Germinal center (tissue), 1 donor: ENCODE measurements around the gene NUPR2.
"Not testable (repeated sequence)": the region's sequence is repeated elsewhere in the genome, so short reads cannot be mapped to it uniquely, and the experiment has no call there.

ENCODE experiments used
- DNase-seq: peaks from one replicate; pipeline ENCODE4 v3.0.0; 2012; ENCODE audit warnings: mixed read lengths, low spot score

The NUPR2 gene

GRCh38 chr7:56115852-56116538 lies at the start of gene NUPR2:
Gene NUPR2, minus strand, starts transcription at chr7:56116417. Its CDS starts 103 bp downstream, at chr7:56116314.
- DNase-seq: no peak

- no peak for DNase-seq
Measured at GRCh38 chr7:56157238-56157790, 41.1 kb upstream of the NUPR2 start.

GRCh38 chr7:56131062-56131461 lies 14.8 kb upstream of the NUPR2 start:
- DNase-seq: not testable (repeated sequence)

- no peak for DNase-seq
Measured at GRCh38 chr7:56127241-56127975, 11.2 kb upstream of the NUPR2 start.

GRCh38 chr7:56125831-56126230 lies 9.6 kb upstream of the NUPR2 start:
- no peak for DNase-seq

- DNase-seq: no peak
Measured at GRCh38 chr7:56124981-56125380, 8.8 kb upstream of the NUPR2 start.

GRCh38 chr7:56121440-56121839 lies 5.2 kb upstream of the NUPR2 start:
- no peak for DNase-seq

- DNase-seq: not testable (repeated sequence)
Measured at GRCh38 chr7:56112244-56112643, 4.0 kb downstream of the NUPR2 start.

- no peak for DNase-seq
Measured at GRCh38 chr7:56110611-56111010, 5.6 kb downstream of the NUPR2 start.

GRCh38 chr7:56107954-56108258 lies 8.3 kb downstream of the NUPR2 start:
- no peak for DNase-seq

GRCh38 chr7:56106108-56107073 lies 9.8 kb downstream of the NUPR2 start, which contains the start of gene CHCHD2:
Gene CHCHD2, minus strand, starts transcription at chr7:56106476. Its CDS starts 63 bp downstream, at chr7:56106413.
- peak; percentile 97 for DNase-seq

GRCh38 chr7:56105508-56105907 lies 10.7 kb downstream of the NUPR2 start:
- no peak for DNase-seq

GRCh38 chr7:56104138-56104537 lies 12.1 kb downstream of the NUPR2 start:
- DNase-seq: not testable (repeated sequence)

GRCh38 chr7:56099653-56100052 lies 16.6 kb downstream of the NUPR2 start:
- DNase-seq: no peak

GRCh38 chr7:56098187-56099008 lies 17.8 kb downstream of the NUPR2 start:
- not testable (repeated sequence) for DNase-seq

GRCh38 chr7:56097700-56098099 lies 18.5 kb downstream of the NUPR2 start:
- no peak for DNase-seq

GRCh38 chr7:56092789-56093531 lies 23.3 kb downstream of the NUPR2 start, which contains the start of gene PHKG1:
Gene PHKG1, minus strand, starts transcription at chr7:56092952. Its CDS starts 4,011 bp downstream, at chr7:56088941.
- DNase-seq: no peak

- not testable (repeated sequence) for DNase-seq
Measured at GRCh38 chr7:56092388-56092787, 23.8 kb downstream of the NUPR2 start.

- no peak for DNase-seq
Measured at GRCh38 chr7:56091591-56091990, 24.6 kb downstream of the NUPR2 start.

- no peak for DNase-seq
Measured at GRCh38 chr7:56087445-56087844, 28.8 kb downstream of the NUPR2 start.
